ENCODE data around the gene C14orf93.
"Not testable (repeated sequence)": the region's sequence is repeated elsewhere in the genome, so short reads cannot be mapped to it uniquely, and the experiment has no call there.

Gene C14orf93

GRCh38 chr14:23021889-23022442, 12.0 kb upstream of the C14orf93 start:
- DNase-seq: no peak

GRCh38 chr14:23021434-23021833, 11.5 kb upstream of the C14orf93 start:
- no peak for DNase-seq

- no peak for DNase-seq
These were observed 10.5 kb upstream of the C14orf93 start for GRCh38 chr14:23020143-23021128.

- DNase-seq: no peak
These were observed 8.2 kb upstream of the C14orf93 start for GRCh38 chr14:23018107-23018506.

- DNase-seq: no peak
These were observed 7.1 kb upstream of the C14orf93 start for GRCh38 chr14:23017091-23017490.

- DNase-seq: no peak
These were observed 5.7 kb upstream of the C14orf93 start for GRCh38 chr14:23015618-23016017.

GRCh38 chr14:23013749-23014054, 3.8 kb upstream of the C14orf93 start:
- DNase-seq: not testable (repeated sequence)

- peak; percentile 17 for DNase-seq
These were observed 3.3 kb upstream of the C14orf93 start for GRCh38 chr14:23013054-23013748.

GRCh38 chr14:23009483-23009938, 432 bp downstream of the C14orf93 start:
- no peak for DNase-seq

- DNase-seq: no peak
These were observed 1.1 kb downstream of the C14orf93 start for GRCh38 chr14:23008831-23009230.

GRCh38 chr14:23006544-23007419, 3.2 kb downstream of the C14orf93 start:
- DNase-seq: peak; percentile 98

GRCh38 chr14:23006188-23006534, 3.8 kb downstream of the C14orf93 start:
- DNase-seq: no peak

GRCh38 chr14:23005451-23006187, 4.3 kb downstream of the C14orf93 start:
- DNase-seq: no peak

GRCh38 chr14:23004274-23004673, 5.7 kb downstream of the C14orf93 start:
- not testable (repeated sequence) for DNase-seq

GRCh38 chr14:23002592-23002991, 7.4 kb downstream of the C14orf93 start:
- DNase-seq: no peak

GRCh38 chr14:23000860-23001259, 9.1 kb downstream of the C14orf93 start:
- DNase-seq: no peak

- DNase-seq: peak; percentile 12
These were observed 11.5 kb downstream of the C14orf93 start for GRCh38 chr14:22998329-22999012.

- DNase-seq: peak; percentile 10
These were observed 12.1 kb downstream of the C14orf93 start for GRCh38 chr14:22997676-22998323.

GRCh38 chr14:22996768-22997654, 12.9 kb downstream of the C14orf93 start:
- DNase-seq: peak; percentile 75

All from right kidney (tissue), 1 donor.